BLaER1 (cell line): Measurements from ENCODE around the gene FUBP1.
"Not testable (repeated sequence)": the region's sequence is repeated elsewhere in the genome, so short reads cannot be mapped to it uniquely, and the experiment has no call there.

Source experiments
- H3K27ac ChIP-seq: shearing (Covaris generic); formaldehyde crosslinking; 2 replicates; pipeline ENCODE4 v1.8.1; 2022
- H3K27me3 ChIP-seq: shearing (Covaris generic); formaldehyde crosslinking; 2 replicates; pipeline ENCODE4 v1.8.1; 2022
- H3K36me3 ChIP-seq: shearing (Covaris generic); formaldehyde crosslinking; 2 replicates; pipeline ENCODE4 v1.8.1; 2022
- H3K4me1 ChIP-seq: shearing (Covaris generic); formaldehyde crosslinking; 2 replicates; pipeline ENCODE4 v1.8.1; 2022
- H3K4me2 ChIP-seq: shearing (Covaris generic); formaldehyde crosslinking; 2 replicates; pipeline ENCODE4 v1.8.1; 2022
- H3K4me3 ChIP-seq: shearing (Covaris generic); formaldehyde crosslinking; 2 replicates; pipeline ENCODE4 v1.8.1; 2022
- H3K9ac ChIP-seq: shearing (Covaris generic); formaldehyde crosslinking; 2 replicates; pipeline ENCODE4 v1.8.1; 2022
- H3K9me3 ChIP-seq: shearing (Covaris generic); formaldehyde crosslinking; 2 replicates; pipeline ENCODE4 v1.8.1; 2022
- H4K20me1 ChIP-seq: shearing (Covaris generic); formaldehyde crosslinking; 2 replicates; pipeline ENCODE4 v1.8.1; 2022
- Cebpa-rat ChIP-seq: shearing (Covaris generic); IDR thresholded peaks from 2 replicates; pipeline ENCODE4 v1.8.1; 2022

FUBP1 gene

GRCh38 chr1:77926561-77927357, 52.1 kb downstream of the FUBP1 start:
- TF ChIP-seq Cebpa-rat, result no peak
- Histone ChIP-seq H3K4me2 (peak overlapping the region; percentile 61), H3K4me3 (peak overlapping the region; percentile 61)

GRCh38 chr1:77925956-77926355, 52.9 kb downstream of the FUBP1 start:
- no peak for TF ChIP-seq Cebpa-rat
- H3K4me1 ChIP-seq, result no peaks in the 10 kb centered on the region
- H3K4me3 ChIP-seq, result peak overlapping the region; percentile 61; the same call in 1 of the 2 replicates
- peak overlapping the region; percentile 61 for H3K4me2 ChIP-seq
- H4K20me1 ChIP-seq, result no peaks in the 10 kb centered on the region
- H3K9me3 ChIP-seq, result no peaks in the 10 kb centered on the region
- no peak overlapping the region for H3K9ac ChIP-seq
- H3K36me3 ChIP-seq, result no peaks in the 10 kb centered on the region
- no peak overlapping the region for H3K27ac ChIP-seq
- no peaks in the 10 kb centered on the region for H3K27me3 ChIP-seq

More at GRCh38 chr1:77926561-77927357, 52.1 kb downstream of the FUBP1 start:
- Histone ChIP-seq H3K27me3 (no peaks in the 10 kb centered on the region), H3K9me3 (no peaks in the 10 kb centered on the region), H3K4me1 (no peaks in the 10 kb centered on the region), H3K27ac (peak overlapping the region; percentile 70), H3K36me3 (no peaks in the 10 kb centered on the region), H3K9ac (peak overlapping the region; percentile 69), H4K20me1 (no peaks in the 10 kb centered on the region)

- H4K20me1 ChIP-seq, result no peaks in the 10 kb centered on the region
- no peak overlapping the region for H3K4me3 ChIP-seq
- no peaks in the 10 kb centered on the region for H3K9me3 ChIP-seq
- H3K4me2 ChIP-seq, result no peak overlapping the region
- H3K27ac ChIP-seq, result no peak overlapping the region
- no peaks in the 10 kb centered on the region for H3K27me3 ChIP-seq
- no peak overlapping the region for H3K9ac ChIP-seq
- H3K36me3 ChIP-seq, result no peaks in the 10 kb centered on the region
- H3K4me1 ChIP-seq, result no peaks in the 10 kb centered on the region
- TF ChIP-seq Cebpa-rat, result no peak
Measured at GRCh38 chr1:77925518-77925917, 53.4 kb downstream of the FUBP1 start.

GRCh38 chr1:77918918-77919317, 60.0 kb downstream of the FUBP1 start:
- not testable (repeated sequence) for H3K36me3 ChIP-seq, H3K9ac ChIP-seq, H3K4me3 ChIP-seq, H3K27ac ChIP-seq, H3K4me1 ChIP-seq, H3K4me2 ChIP-seq, H3K27me3 ChIP-seq, H4K20me1 ChIP-seq, H3K9me3 ChIP-seq

GRCh38 chr1:77910116-77910515, 68.8 kb downstream of the FUBP1 start:
- H3K4me2 ChIP-seq, result no peak overlapping the region
- H4K20me1 ChIP-seq, result no peaks in the 10 kb centered on the region
- H3K27me3 ChIP-seq, result no peaks in the 10 kb centered on the region
- H3K9ac ChIP-seq, result no peak overlapping the region
- H3K27ac ChIP-seq, result no peak overlapping the region
- no peak overlapping the region for H3K4me3 ChIP-seq
- H3K9me3 ChIP-seq, result no peaks in the 10 kb centered on the region
- H3K36me3 ChIP-seq, result no peaks in the 10 kb centered on the region
- no peak for TF ChIP-seq Cebpa-rat
- H3K4me1 ChIP-seq, result no peaks in the 10 kb centered on the region

- Histone ChIP-seq H4K20me1 (no peaks in the 10 kb centered on the region), H3K9me3 (no peaks in the 10 kb centered on the region), H3K27ac (no peak overlapping the region), H3K4me3 (no peak overlapping the region), H3K9ac (no peak overlapping the region), H3K4me1 (no peaks in the 10 kb centered on the region), H3K36me3 (no peaks in the 10 kb centered on the region), H3K27me3 (no peaks in the 10 kb centered on the region), H3K4me2 (no peak overlapping the region)
- no peak for TF ChIP-seq Cebpa-rat
Measured at GRCh38 chr1:77906624-77907023, 72.2 kb downstream of the FUBP1 start.

GRCh38 chr1:77906019-77906545, 72.8 kb downstream of the FUBP1 start:
- no peaks in the 10 kb centered on the region for H3K4me1 ChIP-seq
- H3K27me3 ChIP-seq, result no peaks in the 10 kb centered on the region
- no peak overlapping the region for H3K9ac ChIP-seq
- no peak overlapping the region for H3K27ac ChIP-seq
- no peak overlapping the region for H3K4me3 ChIP-seq
- H3K4me2 ChIP-seq, result no peak overlapping the region
- TF ChIP-seq Cebpa-rat, result no peak
- no peaks in the 10 kb centered on the region for H3K9me3 ChIP-seq
- H3K36me3 ChIP-seq, result no peaks in the 10 kb centered on the region
- H4K20me1 ChIP-seq, result no peaks in the 10 kb centered on the region

- Histone ChIP-seq H3K27ac (no peak overlapping the region), H3K4me2 (no peak overlapping the region), H3K36me3 (no peaks in the 10 kb centered on the region), H3K9ac (no peak overlapping the region), H3K4me3 (no peak overlapping the region), H3K27me3 (no peaks in the 10 kb centered on the region), H3K9me3 (no peaks in the 10 kb centered on the region), H4K20me1 (no peaks in the 10 kb centered on the region), H3K4me1 (no peaks in the 10 kb centered on the region)
- TF ChIP-seq Cebpa-rat, result no peak
Measured at GRCh38 chr1:77905603-77906002, 73.3 kb downstream of the FUBP1 start.

- no peak for TF ChIP-seq Cebpa-rat
- H3K4me1 ChIP-seq, result no peaks in the 10 kb centered on the region
- no peaks in the 10 kb centered on the region for H3K9me3 ChIP-seq
- no peak overlapping the region for H3K9ac ChIP-seq
- H3K4me2 ChIP-seq, result no peak overlapping the region
- H3K36me3 ChIP-seq, result no peaks in the 10 kb centered on the region
- H3K4me3 ChIP-seq, result no peak overlapping the region
- no peaks in the 10 kb centered on the region for H4K20me1 ChIP-seq
- no peaks in the 10 kb centered on the region for H3K27me3 ChIP-seq
- no peak overlapping the region for H3K27ac ChIP-seq
Measured at GRCh38 chr1:77900687-77901293, 78.1 kb downstream of the FUBP1 start.

- Histone ChIP-seq H3K27me3 (no peaks in the 10 kb centered on the region), H3K36me3 (no peaks in the 10 kb centered on the region), H3K9me3 (no peaks in the 10 kb centered on the region), H3K4me2 (no peak overlapping the region), H3K9ac (no peak overlapping the region), H3K4me1 (no peaks in the 10 kb centered on the region), H3K4me3 (no peak overlapping the region), H4K20me1 (no peaks in the 10 kb centered on the region), H3K27ac (no peak overlapping the region)
- no peak for TF ChIP-seq Cebpa-rat
Measured at GRCh38 chr1:77899647-77900320, 79.1 kb downstream of the FUBP1 start.
